Suprapubic skin (tissue), 4 donors: ENCODE data around the gene SPOCK3.

Experiments
- EP300 ChIP-seq: sonication (generic); formaldehyde crosslinking; IDR thresholded peaks from one replicate; pipeline ENCODE4 v1.6.1; 2017; ENCODE audit warnings: antibody characterized with exemption
- POLR2A ChIP-seq, 2 donors: fragments of 450-650 bp; IDR thresholded peaks; one replicate each; pipeline ENCODE4 v1.6.1; 2017; ENCODE audit warnings: antibody characterized with exemption in 2 of 2, mild to moderate bottlenecking in 2 of 2, moderate library complexity in 2 of 2
- POLR2AphosphoS5 ChIP-seq, 3 donors: sonication (generic); formaldehyde crosslinking; IDR thresholded peaks; one replicate each; pipeline ENCODE4 v1.6.1; 2017; ENCODE audit warnings: antibody characterized with exemption in 3 of 3
- TF ChIP-seq, protein P1 (sequence below), 2 donors: fragments of 200-600 bp in 1 of 2; fragments of 450-650 bp in 1 of 2; sonication (generic) in 1 of 2; IDR thresholded peaks; one replicate each; pipeline ENCODE4 v1.5.1; 2016 to 2019; ENCODE audit warnings: antibody characterized with exemption in 2 of 2, mild to moderate bottlenecking in 1 of 2, moderate library complexity in 1 of 2

DNA sequence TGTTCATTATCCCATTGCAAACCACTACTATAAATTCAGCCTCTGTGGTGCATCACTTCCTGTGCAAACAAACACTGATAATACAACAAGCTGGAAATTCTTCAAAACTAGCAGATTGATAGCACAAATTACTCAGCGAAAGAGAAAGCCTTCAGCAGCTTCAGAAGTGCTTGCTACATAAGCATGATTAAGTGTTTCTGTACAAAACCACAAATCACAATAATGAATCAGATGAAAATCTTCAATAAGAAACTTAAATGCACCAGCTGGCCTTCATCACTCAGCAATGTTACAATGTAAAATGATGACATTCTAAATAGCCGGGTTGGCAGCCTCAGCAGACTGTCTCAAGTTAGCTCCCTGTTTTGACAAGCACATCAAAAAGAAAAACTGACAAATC is 262.2 kb downstream of the SPOCK3 start:
- TF ChIP-seq POLR2AphosphoS5 (IDR thresholded peaks at IDR 0.05) (no peak), POLR2A (IDR thresholded peaks at IDR 0.05) (no peak), EP300 (no peak)
- TF ChIP-seq, protein P1, sequence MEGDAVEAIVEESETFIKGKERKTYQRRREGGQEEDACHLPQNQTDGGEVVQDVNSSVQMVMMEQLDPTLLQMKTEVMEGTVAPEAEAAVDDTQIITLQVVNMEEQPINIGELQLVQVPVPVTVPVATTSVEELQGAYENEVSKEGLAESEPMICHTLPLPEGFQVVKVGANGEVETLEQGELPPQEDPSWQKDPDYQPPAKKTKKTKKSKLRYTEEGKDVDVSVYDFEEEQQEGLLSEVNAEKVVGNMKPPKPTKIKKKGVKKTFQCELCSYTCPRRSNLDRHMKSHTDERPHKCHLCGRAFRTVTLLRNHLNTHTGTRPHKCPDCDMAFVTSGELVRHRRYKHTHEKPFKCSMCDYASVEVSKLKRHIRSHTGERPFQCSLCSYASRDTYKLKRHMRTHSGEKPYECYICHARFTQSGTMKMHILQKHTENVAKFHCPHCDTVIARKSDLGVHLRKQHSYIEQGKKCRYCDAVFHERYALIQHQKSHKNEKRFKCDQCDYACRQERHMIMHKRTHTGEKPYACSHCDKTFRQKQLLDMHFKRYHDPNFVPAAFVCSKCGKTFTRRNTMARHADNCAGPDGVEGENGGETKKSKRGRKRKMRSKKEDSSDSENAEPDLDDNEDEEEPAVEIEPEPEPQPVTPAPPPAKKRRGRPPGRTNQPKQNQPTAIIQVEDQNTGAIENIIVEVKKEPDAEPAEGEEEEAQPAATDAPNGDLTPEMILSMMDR (IDR thresholded peaks at IDR 0.05), result no peak
